ENCODE results near the gene MRPL22. TPM values are rescaled to one million over a fixed set of nuclear protein-coding genes. Genes with fewer than 3 reads are reported as not detected.
"Not testable (repeated sequence)": the region's sequence is repeated elsewhere in the genome, so short reads cannot be mapped to it uniquely, and the experiment has no call there.

Gene MRPL22
- total RNA-seq, 2 experiments from 2014 or later: 83.1 to 87.5 TPM

- ChIA-PET CTCF (no interaction called here), POLR2A (no interaction called here)
Observed at GRCh38 chr5:154977409-154977808, 36.5 kb downstream of the MRPL22 start.

- POLR2A ChIA-PET, CTCF ChIA-PET: not testable (repeated sequence)
Observed at GRCh38 chr5:154978294-154978693, 37.4 kb downstream of the MRPL22 start.

DNA sequence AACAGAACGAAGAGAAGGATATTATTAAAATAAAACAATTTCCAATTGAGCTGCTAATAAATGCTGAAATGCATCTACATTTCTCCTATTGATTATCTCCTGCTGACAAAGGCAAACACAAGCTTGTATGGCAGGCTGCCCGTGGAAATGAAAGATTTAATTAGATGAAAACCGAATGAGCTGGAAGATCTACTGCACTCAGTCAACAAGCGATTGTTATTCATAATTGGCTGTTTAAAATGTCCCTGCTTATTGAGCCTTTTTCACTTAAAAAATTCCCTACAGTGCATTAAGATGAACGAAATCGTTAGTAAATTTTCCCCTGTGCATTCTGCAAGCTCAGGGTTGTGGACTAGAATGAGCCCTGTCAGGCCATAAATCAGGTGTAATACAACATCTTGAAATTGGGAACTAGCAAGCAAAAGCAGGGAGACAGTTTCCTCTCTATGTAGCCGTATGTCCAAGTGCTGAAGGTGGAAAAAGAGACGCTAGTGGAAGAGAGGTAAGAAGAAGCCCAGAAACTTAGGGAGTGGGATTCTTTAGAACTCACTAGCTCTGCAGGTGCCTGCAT, 44.2 kb downstream of the MRPL22 start:
- POLR2A ChIA-PET: no interaction called here
- CTCF ChIA-PET: no interaction called here

DNA sequence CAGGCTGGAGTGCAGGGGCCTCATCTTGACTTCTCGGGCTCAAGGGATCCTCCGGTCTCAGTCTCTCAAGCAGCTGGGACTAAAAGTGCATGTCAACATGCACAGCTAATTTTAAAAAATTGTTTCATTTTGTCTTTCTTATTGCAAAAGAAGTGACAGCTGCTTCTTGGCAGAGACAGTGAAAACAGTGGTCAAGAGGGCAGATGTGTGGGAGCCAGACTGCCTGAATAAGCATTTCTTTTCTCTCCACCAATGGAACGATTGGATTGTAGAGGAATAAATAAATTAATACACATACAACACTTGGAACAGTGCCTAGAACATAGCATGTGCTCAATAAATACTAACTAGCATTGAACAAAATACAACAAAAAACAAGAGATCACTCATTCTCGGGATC, 45.3 kb downstream of the MRPL22 start:
- CTCF ChIA-PET: no interaction called here
- POLR2A ChIA-PET: no interaction called here

DNA sequence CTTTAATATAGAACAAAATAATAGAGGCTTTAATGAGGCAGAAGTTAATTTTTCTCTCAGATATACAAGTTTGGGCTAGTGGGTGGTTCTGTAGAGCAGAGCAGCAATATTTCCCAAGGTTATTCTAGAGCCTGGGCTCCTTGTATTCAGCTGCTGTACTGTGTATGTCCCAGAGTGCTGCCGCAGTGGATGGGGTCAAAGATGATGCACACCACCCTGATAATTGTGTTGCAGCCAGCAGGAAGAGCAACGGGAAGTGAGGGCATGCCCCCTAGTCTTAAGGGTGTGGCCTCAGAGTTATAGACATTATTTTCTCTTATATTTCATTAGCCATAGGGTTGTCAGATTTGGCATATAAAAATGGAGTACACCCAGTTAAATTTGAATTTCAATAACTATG, 48.8 kb downstream of the MRPL22 start:
- ChIA-PET CTCF (interaction anchor here (0.7 kb wide), 1 partner anchor 429 kb away, joined by 3 read pairs; no protein-coding TSS in a partner anchor), POLR2A (no interaction called here)

DNA sequence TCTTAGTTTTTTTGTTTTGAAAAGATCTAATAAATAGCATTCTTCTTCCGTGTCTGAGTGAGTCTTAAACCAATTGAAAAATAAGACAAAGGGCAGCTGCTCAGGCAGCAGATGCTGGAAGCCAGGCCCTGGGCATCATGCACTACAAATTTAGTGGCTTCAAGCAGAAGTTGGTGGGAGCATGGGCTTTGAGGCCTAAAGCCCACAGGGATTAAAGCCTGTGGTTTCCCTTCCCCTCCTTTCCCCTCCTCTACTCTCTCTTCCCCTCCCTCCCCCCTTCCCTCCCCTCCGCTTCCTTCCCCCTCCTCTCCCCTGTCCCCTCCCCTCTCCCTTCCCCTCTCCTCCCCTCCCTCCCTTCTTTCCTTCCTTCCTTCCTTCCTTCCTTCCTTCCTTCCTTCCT, 52.6 kb downstream of the MRPL22 start:
- ChIA-PET CTCF (no interaction called here), POLR2A (no interaction called here)

DNA sequence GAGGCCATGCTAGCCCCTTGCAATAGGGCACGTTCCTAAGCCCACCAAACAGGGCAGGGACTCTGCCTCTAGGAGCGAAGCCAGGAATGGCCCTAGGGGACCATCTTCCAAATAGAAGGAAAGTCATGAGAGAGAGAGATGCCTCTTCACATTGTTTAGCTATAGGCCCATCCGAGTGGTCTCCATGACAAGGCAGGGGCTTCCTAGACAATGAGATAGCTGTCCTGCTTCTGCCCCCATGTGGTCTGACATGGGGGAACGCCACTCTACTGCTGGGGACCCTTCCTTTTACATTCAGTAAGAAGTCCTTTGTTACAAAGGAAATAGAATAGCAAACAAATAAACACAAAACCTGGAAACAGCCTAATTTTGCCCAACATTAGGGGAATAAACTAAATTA, 54.8 kb downstream of the MRPL22 start:
- CTCF ChIA-PET: interaction anchor here (0.9 kb wide), 1 partner anchor 23 kb away, joined by 3 read pairs; no protein-coding TSS in a partner anchor
- POLR2A ChIA-PET: no interaction called here

DNA sequence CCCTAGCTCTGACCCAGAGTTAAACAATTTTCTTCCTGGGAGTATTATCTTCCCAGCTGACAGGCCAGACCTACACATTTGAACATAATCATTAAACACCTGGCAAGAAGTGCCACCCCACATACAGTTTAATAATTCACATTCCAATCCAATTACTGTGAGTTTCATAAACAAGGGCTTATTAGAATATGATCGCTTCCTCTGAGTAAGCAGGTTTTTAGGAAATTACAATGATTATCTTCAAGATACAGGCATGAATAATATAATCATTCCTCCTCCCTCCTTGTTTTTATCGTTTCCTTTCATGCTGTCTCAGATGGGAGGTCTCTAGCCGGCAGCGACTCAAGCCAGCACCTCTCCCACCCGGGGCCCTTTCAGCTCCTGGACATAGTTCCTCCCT, 56.9 kb downstream of the MRPL22 start:
- CTCF ChIA-PET: no interaction called here
- POLR2A ChIA-PET: no interaction called here

- ChIA-PET POLR2A (no interaction called here), CTCF (no interaction called here)
Observed at GRCh38 chr5:154999865-155000264, 59.0 kb downstream of the MRPL22 start.

GRCh38 chr5:155001523-155001922, 60.6 kb downstream of the MRPL22 start:
- POLR2A ChIA-PET: no interaction called here
- CTCF ChIA-PET: no interaction called here

- CTCF ChIA-PET, POLR2A ChIA-PET: not testable (repeated sequence)
Observed at GRCh38 chr5:155002722-155003121, 61.8 kb downstream of the MRPL22 start.

GRCh38 chr5:155004138-155004744, 63.4 kb downstream of the MRPL22 start:
- CTCF ChIA-PET: no interaction called here
- POLR2A ChIA-PET: no interaction called here

DNA sequence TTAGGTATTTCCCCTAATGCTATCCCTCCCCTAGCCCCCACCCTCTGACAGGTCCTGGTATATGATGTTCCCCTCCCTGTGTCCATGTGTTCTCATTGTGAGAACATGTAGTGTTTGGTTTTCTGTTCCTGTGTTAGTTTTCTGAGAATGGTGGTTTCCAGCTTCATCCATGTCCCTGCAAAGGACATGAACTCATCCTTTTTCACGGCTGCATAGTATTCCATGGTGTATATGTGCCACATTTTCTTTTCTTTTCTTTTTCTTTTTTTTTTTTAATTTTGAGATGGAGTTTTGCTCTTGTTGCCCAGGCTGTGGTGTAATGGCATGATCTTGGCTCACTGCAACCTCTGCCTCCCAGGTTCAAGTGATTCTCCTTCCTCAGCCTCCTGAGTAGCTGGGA, 65.4 kb downstream of the MRPL22 start:
- CTCF ChIA-PET, POLR2A ChIA-PET: not testable (repeated sequence)

DNA sequence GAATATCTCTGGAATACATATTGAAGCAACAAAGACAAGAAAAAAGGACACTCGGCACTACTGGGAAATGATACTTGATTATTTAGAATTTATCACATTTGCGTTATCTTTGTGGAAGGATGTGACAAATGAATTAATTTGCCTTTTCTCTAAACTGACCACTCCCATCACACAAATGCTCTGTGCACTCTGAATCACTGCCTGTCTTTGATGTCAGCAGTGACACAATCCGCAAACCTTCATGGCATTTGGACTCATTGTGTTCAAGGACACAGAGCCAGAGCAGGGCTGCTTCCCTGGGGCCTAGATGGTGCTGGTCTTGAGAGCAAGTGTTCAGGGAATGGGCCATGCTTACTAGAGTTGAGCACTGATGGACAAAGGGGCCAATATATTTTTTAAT, 67.8 kb downstream of the MRPL22 start:
- CTCF ChIA-PET: no interaction called here
- POLR2A ChIA-PET: no interaction called here

DNA sequence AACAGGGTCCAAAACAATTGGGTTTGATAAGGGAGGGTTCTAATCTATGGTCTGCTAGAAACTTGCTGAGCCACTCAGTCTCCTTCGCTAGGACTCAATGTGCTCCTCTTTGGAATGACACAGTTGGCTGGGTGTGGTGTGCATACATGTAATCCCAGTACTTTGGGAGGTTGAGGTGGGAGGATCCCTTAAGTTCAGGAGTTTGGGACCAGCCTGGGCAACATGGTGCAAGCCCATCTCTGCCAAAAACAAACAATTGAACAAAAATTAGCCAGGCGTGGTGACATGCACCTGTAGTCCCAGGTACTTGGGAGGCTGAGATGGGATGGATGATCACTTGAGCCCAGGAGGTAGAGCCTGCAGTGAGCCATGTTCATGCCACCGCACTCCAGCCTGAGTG, 70.0 kb downstream of the MRPL22 start:
- POLR2A ChIA-PET: no interaction called here
- CTCF ChIA-PET: no interaction called here

DNA sequence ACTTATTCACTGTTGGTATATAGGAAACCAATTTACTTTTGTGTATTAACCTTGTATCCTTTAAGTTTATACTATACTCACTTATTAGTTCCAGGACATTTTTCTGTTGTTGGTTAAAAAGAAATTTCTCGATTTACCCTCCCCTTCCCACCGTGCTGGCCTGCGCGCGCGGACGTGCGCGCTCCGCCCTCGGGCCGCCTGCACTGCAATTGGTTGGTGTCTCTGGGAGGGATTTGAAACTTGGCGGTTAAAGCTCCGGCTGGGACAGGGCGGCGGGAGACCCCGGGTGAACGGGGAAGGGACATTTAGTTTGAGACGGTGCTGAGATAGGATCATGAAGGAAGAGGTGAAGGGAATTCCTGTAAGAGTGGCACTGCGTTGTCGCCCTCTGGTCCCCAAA, 72.7 kb downstream of the MRPL22 start, which contains the start of gene KIF4B:
Gene KIF4B, plus strand, starts transcription at position 230 of the 400 bp plus-strand sequence. Its CDS starts 105 bp downstream, at position 335.
- CTCF ChIA-PET: no interaction called here

GRCh38 chr5:155015239-155015638, 74.4 kb downstream of the MRPL22 start:
- ChIA-PET POLR2A (no interaction called here), CTCF (no interaction called here)

More for the DNA sequence above, 72.7 kb downstream of the MRPL22 start, which contains the start of gene KIF4B:
- POLR2A ChIA-PET: no interaction called here

GRCh38 chr5:155017610-155018009, 76.7 kb downstream of the MRPL22 start:
- ChIA-PET CTCF (no interaction called here), POLR2A (no interaction called here)
